HFF-Myc (cell line): ENCODE results near the gene CDC42BPA.
"Not testable (repeated sequence)": the region's sequence is repeated elsewhere in the genome, so short reads cannot be mapped to it uniquely, and the experiment has no call there.

Experiments used
- DNase-seq: peaks from one replicate; pipeline ENCODE4 v3.0.0-alpha.2; 2011; ENCODE audit warnings: low read depth; ENCODE audit errors: extremely low read depth
- H3K4me3 ChIP-seq: replicated peaks from 2 replicates; pipeline ENCODE4 v1.5.1; 2011; ENCODE audit warnings: low read depth, mild to moderate bottlenecking, control low read depth, low read length
- CTCF ChIP-seq: IDR thresholded peaks from 2 replicates; pipeline ENCODE4 v1.5.1; 2012; ENCODE audit warnings: mild to moderate bottlenecking, low read depth, low read length, control low read depth; ENCODE audit errors: missing control alignments

Gene CDC42BPA

GRCh38 chr1:227351443-227351842 lies 33.2 kb upstream of the CDC42BPA start:
- DNase-seq, result no peak
- TF ChIP-seq CTCF, result no peak
- H3K4me3 ChIP-seq, result no peak overlapping the region

GRCh38 chr1:227349967-227350366 lies 31.7 kb upstream of the CDC42BPA start:
- DNase-seq, result no peak
- TF ChIP-seq CTCF, result no peak
- H3K4me3 ChIP-seq, result no peak overlapping the region

- no peak overlapping the region for H3K4me3 ChIP-seq
- peak; percentile 44 for DNase-seq
- TF ChIP-seq CTCF, result no peak
Observed at GRCh38 chr1:227343727-227344551, 25.6 kb upstream of the CDC42BPA start.

GRCh38 chr1:227343206-227343605 lies 24.9 kb upstream of the CDC42BPA start:
- DNase-seq, result no peak

GRCh38 chr1:227342075-227342829 lies 24.0 kb upstream of the CDC42BPA start:
- no peak for TF ChIP-seq CTCF
- no peak for DNase-seq
- H3K4me3 ChIP-seq, result no peak overlapping the region

More at GRCh38 chr1:227343206-227343605, 24.9 kb upstream of the CDC42BPA start:
- H3K4me3 ChIP-seq, result no peak overlapping the region
- TF ChIP-seq CTCF, result no peak

- H3K4me3 ChIP-seq, DNase-seq: not testable (repeated sequence)
Observed at GRCh38 chr1:227336136-227336535, 17.8 kb upstream of the CDC42BPA start.
